GM19438 (cell line): ENCODE results near the gene ANKRD30B.
"Not testable (repeated sequence)": the region's sequence is repeated elsewhere in the genome, so short reads cannot be mapped to it uniquely, and the experiment has no call there.

Experiments used
- ATAC-seq: cut with Tn5 transposase; IDR thresholded peaks from one replicate; pipeline ENCODE4 v1.9.1; 2021; ENCODE audit warnings: low read depth; ENCODE audit not compliant: unreplicated experiment

The ANKRD30B gene

DNA sequence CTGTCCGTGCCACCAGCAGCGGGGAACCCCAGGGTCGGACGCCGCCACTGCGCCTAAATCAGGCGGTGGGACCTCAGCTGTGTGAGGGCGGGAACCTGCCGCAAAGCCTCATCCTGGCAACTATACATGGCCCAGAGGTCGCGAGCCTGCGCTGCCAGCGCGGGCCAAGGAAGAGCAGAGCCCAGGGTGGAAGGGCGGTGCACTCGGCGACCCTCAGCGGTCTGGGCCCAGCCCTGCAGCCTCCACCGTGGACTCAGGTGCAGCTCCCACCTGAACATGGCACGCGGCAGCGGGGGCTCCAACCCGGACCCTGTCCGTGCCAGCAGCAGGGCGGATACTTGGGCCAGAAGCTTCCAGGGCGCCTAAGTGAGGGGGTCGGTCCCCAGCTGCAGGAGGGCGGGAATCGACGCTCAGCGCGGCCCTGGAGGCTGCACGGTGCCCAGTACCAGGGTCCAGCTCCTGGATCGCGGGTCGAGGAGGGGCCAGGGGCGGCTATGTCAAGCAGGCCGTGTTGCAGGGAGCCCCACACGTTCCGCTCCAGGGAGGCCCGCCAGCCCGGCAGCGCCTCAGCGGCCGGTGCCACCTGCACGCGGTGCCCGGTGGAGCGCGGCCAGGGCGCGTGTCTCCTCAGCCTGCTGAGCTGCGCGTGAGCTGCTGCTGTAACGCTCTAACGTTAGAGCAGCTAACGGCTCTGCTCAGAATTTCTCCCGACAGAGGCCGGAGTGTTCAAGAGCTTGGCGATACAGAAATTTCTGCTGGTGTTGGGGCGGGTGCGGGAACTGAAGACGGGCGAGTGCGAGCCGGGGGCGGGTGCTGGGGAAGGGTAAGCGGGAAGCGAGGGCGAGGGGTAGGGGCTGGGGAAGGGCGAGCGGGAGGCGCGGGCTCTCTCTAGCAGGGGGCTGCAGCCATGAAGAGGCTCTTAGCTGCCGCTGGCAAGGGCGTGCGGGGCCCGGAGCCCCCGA, at the start of gene ANKRD30B:
ANKRD30B (plus strand) TSS at position 660 of the 962 bp plus-strand sequence; CDS start at position 908, 248 bp downstream.
- no peak for ATAC-seq

GRCh38 chr18:14701286-14702040, 46.5 kb upstream of the ANKRD30B start:
- ATAC-seq = not testable (repeated sequence)

DNA sequence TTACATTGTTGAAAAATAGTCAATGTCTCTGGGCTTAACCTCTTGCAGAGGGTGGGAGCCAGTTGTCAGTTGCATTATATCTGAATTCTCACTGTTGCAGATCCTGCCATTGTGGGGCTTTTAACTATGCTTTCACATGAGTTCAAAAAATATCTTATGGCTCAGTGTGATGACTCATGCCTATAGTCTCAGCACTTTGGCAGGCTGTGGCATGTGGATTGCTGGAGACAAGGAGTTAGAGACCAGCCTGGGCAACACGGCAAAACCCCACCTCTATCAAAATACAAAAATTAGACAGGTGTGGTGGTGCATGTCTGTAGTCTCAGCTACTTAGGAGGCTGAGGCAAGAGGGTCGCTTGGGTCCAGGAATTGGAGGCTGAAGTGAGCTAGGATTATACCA, 38.2 kb upstream of the ANKRD30B start:
- not testable (repeated sequence) for ATAC-seq

GRCh38 chr18:14721569-14721968, 26.4 kb upstream of the ANKRD30B start:
- ATAC-seq = not testable (repeated sequence)

DNA sequence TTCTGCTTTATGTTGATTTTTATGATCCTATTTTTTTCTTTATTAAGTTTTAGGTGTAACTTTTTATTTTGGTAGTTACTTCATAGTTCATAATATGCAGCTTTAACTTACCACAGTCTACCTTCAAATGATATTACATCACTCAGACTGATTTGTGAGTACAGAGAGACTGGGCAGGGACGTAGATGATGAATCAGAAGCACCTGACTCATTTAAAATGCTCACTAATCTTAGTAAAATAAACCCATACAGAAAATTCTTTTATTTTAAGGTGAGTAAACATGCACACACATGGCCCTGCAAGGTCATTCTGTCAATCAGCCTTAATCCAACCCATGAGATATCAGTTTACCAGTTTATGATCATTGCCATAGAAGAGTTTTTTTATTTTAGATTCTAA, 8.9 kb upstream of the ANKRD30B start:
- ATAC-seq = not testable (repeated sequence)

DNA sequence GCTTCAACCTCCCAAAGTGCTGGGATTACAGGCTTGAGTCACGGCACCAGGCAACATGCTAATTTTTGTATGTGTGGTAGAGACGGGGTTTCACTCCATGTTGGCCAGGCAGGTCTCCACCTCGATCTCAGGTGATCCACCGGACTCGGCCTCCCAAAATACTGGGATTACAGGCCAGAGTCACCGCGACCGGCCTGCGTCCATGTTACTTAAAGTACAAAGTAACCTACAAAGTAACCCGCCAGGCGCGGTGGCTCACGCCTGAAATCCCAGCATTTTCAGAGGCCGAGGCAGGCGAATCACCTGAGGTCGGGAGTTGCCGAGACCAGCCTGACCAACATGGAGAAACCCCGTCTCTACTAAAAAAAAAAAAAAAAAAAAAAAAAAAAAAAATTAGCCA, 1.1 kb upstream of the ANKRD30B start:
- no peak for ATAC-seq

DNA sequence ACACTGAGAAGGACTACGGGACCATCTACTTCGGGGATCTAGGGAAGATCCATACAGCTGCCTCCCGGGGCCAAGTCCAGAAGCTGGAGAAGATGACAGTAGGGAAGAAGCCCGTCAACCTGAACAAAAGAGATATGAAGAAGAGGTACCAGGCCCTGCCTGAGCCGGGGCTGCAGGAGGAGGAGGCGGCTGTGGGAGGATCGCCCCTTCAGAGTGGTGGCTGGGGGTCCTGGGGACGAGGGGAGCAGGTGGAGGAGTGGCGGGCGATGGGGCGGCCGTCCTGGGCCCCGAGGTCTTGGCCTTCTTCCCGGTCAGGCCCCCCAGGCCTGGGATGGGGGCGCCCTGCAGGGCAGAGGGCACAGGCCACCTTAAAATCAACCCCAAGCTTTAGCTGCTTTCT, 524 bp downstream of the ANKRD30B start:
- ATAC-seq = no peak

DNA sequence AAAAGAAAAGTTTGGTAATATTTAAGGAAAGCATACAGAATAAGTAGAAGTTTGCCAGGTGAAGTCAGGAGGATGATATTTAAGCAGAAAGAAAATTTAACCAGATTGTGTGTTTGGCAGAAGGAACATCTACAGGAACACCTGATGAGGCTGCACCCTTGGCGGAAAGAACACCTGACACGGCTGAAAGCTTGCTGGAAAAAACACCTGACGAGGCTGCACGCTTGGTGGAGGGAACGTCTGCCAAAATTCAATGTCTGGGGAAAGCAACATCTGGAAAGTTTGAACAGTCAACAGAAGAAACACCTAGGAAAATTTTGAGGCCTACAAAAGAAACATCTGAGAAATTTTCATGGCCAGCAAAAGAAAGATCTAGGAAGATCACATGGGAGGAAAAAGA, 15.6 kb downstream of the ANKRD30B start:
- ATAC-seq = not testable (repeated sequence)

DNA sequence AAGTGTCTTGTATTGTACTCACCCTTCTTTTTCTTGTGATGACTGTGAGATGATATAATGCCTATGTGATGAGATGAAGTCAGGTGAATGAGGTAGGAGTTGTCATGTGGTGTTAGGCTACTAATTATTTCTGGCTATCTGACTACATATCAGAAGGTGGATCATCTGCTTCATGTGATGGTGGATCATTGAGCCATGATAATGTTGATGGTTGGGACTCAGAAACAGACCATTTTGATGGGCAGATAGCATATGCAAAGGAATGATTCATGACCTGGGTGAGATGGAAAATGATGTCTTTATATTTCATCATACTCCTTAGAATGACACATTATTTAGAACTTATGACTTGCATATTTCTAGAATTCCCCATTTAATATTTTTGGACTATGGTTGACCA, 19.5 kb downstream of the ANKRD30B start:
- ATAC-seq = no peak

DNA sequence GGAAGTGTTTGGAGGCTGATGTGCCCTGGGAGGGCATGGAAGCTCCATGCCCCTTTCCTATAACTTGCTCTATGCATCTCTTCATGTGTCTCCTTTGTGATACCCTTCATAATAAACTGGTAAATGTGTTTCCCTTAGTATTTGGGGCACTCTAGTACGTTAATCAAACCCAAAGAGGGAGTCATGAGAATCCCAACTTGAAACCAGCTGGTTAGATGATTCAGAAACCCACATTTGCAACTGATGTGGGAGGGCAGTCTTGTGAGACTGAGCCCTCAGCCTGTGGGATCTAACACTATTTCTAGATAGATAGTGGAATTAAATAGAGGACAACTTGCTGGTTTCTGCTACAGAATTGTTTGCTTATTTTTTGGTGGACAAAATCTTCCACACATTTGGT, 20.3 kb downstream of the ANKRD30B start:
- no peak for ATAC-seq

GRCh38 chr18:14769381-14769780, 21.4 kb downstream of the ANKRD30B start:
- no peak for ATAC-seq

GRCh38 chr18:14776801-14777200, 28.8 kb downstream of the ANKRD30B start:
- no peak for ATAC-seq

GRCh38 chr18:14781671-14782070, 33.7 kb downstream of the ANKRD30B start:
- ATAC-seq = no peak

DNA sequence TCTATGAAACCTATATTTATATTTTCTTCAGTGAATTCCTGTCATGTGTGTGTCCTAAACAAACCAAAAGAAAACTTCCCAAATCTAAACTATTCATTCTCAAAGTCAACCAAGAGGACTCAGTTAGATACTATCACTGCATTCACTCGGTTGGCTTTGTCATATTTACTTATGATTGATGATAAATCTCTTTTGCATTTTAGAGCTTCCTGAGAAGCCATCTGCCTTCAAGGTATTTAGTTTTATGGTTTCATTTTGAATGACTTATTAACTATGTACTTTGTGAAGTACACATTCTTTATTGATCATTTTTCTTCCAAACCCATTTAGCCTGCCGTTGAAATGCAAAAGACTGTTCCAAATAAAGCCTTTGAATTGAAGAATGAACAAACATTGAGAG, 36.2 kb downstream of the ANKRD30B start:
- ATAC-seq = no peak

DNA sequence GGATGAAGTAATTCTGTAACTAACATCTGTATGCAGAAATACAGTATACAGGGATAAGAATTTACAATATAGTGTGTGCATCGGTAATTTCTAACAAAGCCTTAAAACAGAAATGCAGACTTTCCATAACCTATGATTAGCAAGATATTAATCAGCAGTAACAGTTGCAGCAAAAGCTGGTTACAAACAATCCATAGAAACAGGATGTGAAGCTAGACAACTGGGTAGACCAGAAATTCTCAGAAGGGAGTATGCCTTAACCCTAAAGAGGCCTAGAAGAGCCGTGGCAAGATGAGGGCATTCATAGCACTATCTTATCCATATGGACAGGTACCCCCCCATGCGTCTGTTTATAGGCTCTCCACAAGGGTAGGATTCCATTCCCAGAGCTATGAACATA, 48.9 kb downstream of the ANKRD30B start:
- ATAC-seq = not testable (repeated sequence)

DNA sequence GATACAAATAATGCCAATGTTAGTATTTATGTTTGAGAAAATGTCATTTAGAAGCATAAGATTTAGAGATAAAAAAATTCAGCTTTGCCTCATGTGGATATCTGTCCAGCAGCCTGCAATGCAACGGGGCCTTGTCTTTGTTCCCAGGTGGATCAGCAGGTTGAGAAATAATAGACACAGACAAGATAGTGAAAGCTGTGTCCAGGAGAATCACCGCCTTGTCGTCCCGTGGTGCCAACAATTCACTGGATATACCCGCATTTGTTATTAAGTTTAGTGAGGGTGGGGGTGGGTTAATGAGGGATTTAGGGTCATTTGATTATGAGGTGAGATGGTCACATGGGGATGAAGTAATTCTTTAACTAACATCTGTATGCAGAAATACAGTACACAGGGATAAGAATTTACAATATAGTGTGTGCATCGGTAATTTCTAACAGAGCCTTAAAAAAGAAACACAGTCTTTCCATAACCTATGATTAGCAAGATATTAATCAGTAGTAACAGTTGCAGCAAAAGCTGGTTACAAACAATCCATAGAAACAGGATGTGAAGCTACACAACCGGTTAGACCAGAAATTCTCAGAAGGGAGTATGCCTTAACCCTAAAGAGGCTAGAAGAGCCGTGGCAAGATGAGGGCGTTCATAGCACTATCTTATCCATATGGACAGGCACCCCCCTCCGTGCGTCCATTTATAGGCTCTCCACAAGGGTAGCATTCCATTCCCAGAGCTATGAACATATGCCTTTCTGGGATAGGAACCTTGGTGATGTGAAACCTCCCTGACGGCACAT, 50.2 kb downstream of the ANKRD30B start:
- ATAC-seq = not testable (repeated sequence)

GRCh38 chr18:14811081-14811480, 63.1 kb downstream of the ANKRD30B start:
- not testable (repeated sequence) for ATAC-seq

DNA sequence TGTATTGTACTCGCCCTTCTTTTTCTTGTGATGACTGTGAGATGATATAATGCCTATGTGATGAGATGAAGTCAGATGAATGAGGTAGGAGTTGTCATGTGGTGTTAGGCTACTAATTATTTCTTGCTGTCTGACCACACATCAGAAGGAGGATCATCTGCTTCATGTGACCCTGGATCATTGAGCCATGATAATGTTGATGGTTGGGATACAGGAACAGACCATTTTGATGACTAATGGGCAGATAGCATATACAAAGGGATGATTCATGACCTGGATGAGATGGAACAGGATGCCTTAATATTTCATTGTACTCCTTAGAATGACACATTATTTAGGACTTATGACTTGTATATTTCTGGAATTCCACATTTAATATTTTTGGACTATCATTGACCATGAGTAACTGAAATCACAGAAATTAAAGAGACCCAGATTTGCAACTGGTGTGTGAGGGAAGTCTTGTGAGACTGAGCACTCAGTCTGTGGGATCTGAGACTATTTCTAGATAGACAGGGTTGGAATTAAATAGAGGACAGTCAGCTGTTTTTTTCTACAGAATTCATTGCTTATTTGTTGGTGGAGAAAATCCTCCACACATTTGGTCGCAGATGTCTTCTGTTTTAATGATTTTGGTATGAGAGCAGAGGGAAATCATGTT, 79.1 kb downstream of the ANKRD30B start:
- ATAC-seq = not testable (repeated sequence)

DNA sequence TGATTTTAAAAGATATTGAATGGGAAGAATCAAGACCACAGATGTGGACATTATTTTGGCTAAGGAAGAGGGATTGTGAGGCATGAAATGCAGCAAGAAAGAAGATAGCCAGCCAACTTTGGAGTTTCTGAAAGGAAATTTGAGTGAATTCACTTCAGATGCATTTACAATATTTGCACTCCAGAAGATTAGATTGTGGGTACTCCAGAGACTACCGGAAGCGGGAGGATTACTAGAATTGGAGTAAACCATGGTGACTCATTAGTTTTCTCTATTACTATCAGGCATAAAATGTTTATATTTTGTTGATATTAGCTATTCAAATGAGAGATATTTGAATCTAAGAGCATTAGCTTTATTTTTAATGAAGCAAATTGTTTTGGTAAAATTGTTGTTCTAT, 93.6 kb downstream of the ANKRD30B start:
- ATAC-seq = not testable (repeated sequence)

GRCh38 chr18:14851533-14851932, 103.6 kb downstream of the ANKRD30B start:
- ATAC-seq = not testable (repeated sequence)
